CD4-positive, alpha-beta memory T cell (primary cell): Measurements from ENCODE around the gene DCAF12. TPM values are rescaled to one million over a fixed set of nuclear protein-coding genes. Genes with fewer than 3 reads are reported as not detected.
"Not testable (repeated sequence)": the region's sequence is repeated elsewhere in the genome, so short reads cannot be mapped to it uniquely, and the experiment has no call there.

ENCODE experiments used
- CTCF ChIA-PET: fragments of 350-600 bp; sonication (Branson Sonifier 250); formaldehyde crosslinking; loops from one replicate; lab custom pipeline; 2021; ENCODE audit warnings: inconsistent platforms; ENCODE audit not compliant: partially characterized antibody; lab: Charles Lee
- POLR2A ChIA-PET: fragments of 350-600 bp; sonication (Branson Sonifier 250); formaldehyde crosslinking; loops from one replicate; lab custom pipeline; 2021; ENCODE audit not compliant: partially characterized antibody; lab: Charles Lee
- DNase-seq, 5 donors: peaks; one replicate each; pipeline versions ENCODE4 v3.0.0 to v3.0.0-alpha.2; 2020 to 2022; ENCODE audit warnings: mixed read lengths in 1 of 5
- H3K27ac ChIP-seq: one replicate; pipeline ENCODE4 v1.7.0; 2013; ENCODE audit warnings: low read depth, low read length
- H3K27me3 ChIP-seq: 2 replicates; pipeline ENCODE4 v1.7.0; 2013; ENCODE audit warnings: mild to moderate bottlenecking, low read length, moderate library complexity; ENCODE audit not compliant: insufficient read depth
- H3K36me3 ChIP-seq: 2 replicates; pipeline ENCODE4 v1.7.0; 2013; ENCODE audit warnings: mild to moderate bottlenecking, low read length, moderate library complexity; ENCODE audit not compliant: insufficient read depth
- H3K4me1 ChIP-seq: 2 replicates; pipeline ENCODE4 v1.7.0; 2013; ENCODE audit warnings: mild to moderate bottlenecking, low read length, moderate library complexity; ENCODE audit not compliant: insufficient read depth
- H3K4me3 ChIP-seq, 2 donors: one replicate each; pipeline ENCODE4 v1.7.0; 2013; ENCODE audit warnings: low read length in 2 of 2, mild to moderate bottlenecking in 1 of 2
- H3K9me3 ChIP-seq, 2 donors: one replicate each; pipeline ENCODE4 v1.7.0; 2013; ENCODE audit warnings: low read length in 2 of 2, control low read depth in 1 of 2; ENCODE audit not compliant: control insufficient read depth in 1 of 2
- H3K27ac Mint-ChIP-seq, 7 donors: one replicate each; pipeline ENCODE4 v1.8.0; 2020 to 2021; ENCODE audit warnings: mixed read lengths in 7 of 7, mild to moderate bottlenecking in 6 of 7, inconsistent platforms in 3 of 7, moderate library complexity in 3 of 7
- H3K27me3 Mint-ChIP-seq, 2 donors: one replicate each; pipeline ENCODE4 v1.8.0; 2020 to 2021; ENCODE audit warnings: mixed read lengths in 2 of 2
- H3K36me3 Mint-ChIP-seq, 2 donors: one replicate each; pipeline ENCODE4 v1.8.0; 2020 to 2021; ENCODE audit warnings: mixed read lengths in 2 of 2, inconsistent platforms in 1 of 2, mild to moderate bottlenecking in 1 of 2
- H3K4me1 Mint-ChIP-seq, 4 donors: one replicate each; pipeline ENCODE4 v1.8.0; 2020 to 2021; ENCODE audit warnings: mixed read lengths in 4 of 4, mild to moderate bottlenecking in 1 of 4
- H3K4me3 Mint-ChIP-seq, 8 donors: one replicate each; pipeline ENCODE4 v1.8.0; 2020 to 2021; ENCODE audit warnings: mixed read lengths in 8 of 8, mild to moderate bottlenecking in 7 of 8, moderate library complexity in 6 of 8, inconsistent platforms in 3 of 8
- H3K9me3 Mint-ChIP-seq, 8 donors: one replicate each; pipeline ENCODE4 v1.8.0; 2020 to 2021; ENCODE audit warnings: mixed read lengths in 8 of 8, mild to moderate bottlenecking in 5 of 8, inconsistent platforms in 3 of 8, moderate library complexity in 1 of 8
- intact Hi-C: fragments of 100-400 bp; cut with micrococcal nuclease; formaldehyde crosslinking; loops from one replicate; pipeline ENCODE4 v1.15.1; 2023
- polyA plus RNA-seq, 2 donors: library from polyadenylated mRNA; unstranded; fragments of 300-500 nt; fragmentation: Illumina TruSeq; gene quantifications; one replicate each; pipeline ENCODE4 v1.2.3, GENCODE V29; 2021
- total RNA-seq, 2 experiments: library from RNA; stranded (reverse); gene quantifications; one replicate each; pipeline ENCODE4 v1.2.3, GENCODE V29; 2021

The DCAF12 gene
- total and polyA plus RNA-seq, 4 experiments from 2014 or later, result 13.0 to 31.0 (median 24.5) TPM

GRCh38 chr9:34048727-34049629 lies 77.5 kb downstream of the DCAF12 start, which contains the start of gene UBAP2:
TSS of gene UBAP2 (minus strand) at chr9:34048887. CDS start at chr9:34017148, 31,739 bp downstream.
- Histone ChIP-seq H3K4me1 (peaks cover 27% of the 10 kb centered on the region), H3K27me3 (no peaks in the 10 kb centered on the region), H3K27ac (peak within 1 kb of the TSS; percentile 88), H3K36me3 (no peaks in the 10 kb centered on the region), H3K9me3 (no peaks in the 10 kb centered on the region), H3K4me3 (peak within 1 kb of the TSS; percentile 90 to 100)
- ChIA-PET POLR2A (interaction anchor here (0.6 to 2.5 kb wide), 11 partner anchors 13 to 572 kb away, joined by 3 to 12 read pairs (median 5); partner anchors contain the start of genes DCAF12, DCTN3, MYORG and UBAP1), CTCF (interaction anchor here (2.0 to 2.5 kb wide), 2 partner anchors 25 to 235 kb away, joined by 7 to 11 read pairs; no protein-coding TSS in a partner anchor)
- intact Hi-C loops, result loop anchor here (1.0 to 10.0 kb wide), 9 partner anchors 37 to 784 kb away; partner anchors contain the start of genes BAG1, CHMP5, DCAF12 and DNAI1
- peaks cover 0 to 9% (median 0%) of the 10 kb centered on the region in 8 donors for H3K9me3 Mint-ChIP-seq
- peak within 1 kb of the TSS; percentile 98 to 100 (median 99) for H3K27ac Mint-ChIP-seq
- peak within 1 kb of the TSS; percentile 95 to 99 (median 98) for H3K4me3 Mint-ChIP-seq
- peaks cover 0 to 12% of the 10 kb centered on the region in 2 donors for H3K36me3 Mint-ChIP-seq
- DNase-seq, result peak; percentile 97 to 99 (median 97)
- H3K27me3 Mint-ChIP-seq, result no peaks in the 10 kb centered on the region
- H3K4me1 Mint-ChIP-seq, result peaks cover 23 to 43% (median 31%) of the 10 kb centered on the region in 4 donors

- H3K27me3 Mint-ChIP-seq, result no peaks in the 10 kb centered on the region
- Histone ChIP-seq H3K36me3 (no peaks in the 10 kb centered on the region), H3K9me3 (no peaks in the 10 kb centered on the region), H3K27me3 (no peaks in the 10 kb centered on the region), H3K4me3 (peak overlapping the region; percentile 83 to 90), H3K4me1 (peaks cover 27% of the 10 kb centered on the region), H3K27ac (peak overlapping the region; percentile 88)
- intact Hi-C loops, result loop anchor here (1.0 to 10.0 kb wide), 6 partner anchors 36 to 783 kb away; partner anchors contain the start of genes BAG1, CHMP5, DNAI1 and FAM219A
- H3K36me3 Mint-ChIP-seq, result peaks cover 0 to 12% of the 10 kb centered on the region in 2 donors
- ChIA-PET CTCF (interaction anchor here (2.0 to 2.5 kb wide), 2 partner anchors 26 to 234 kb away, joined by 7 to 11 read pairs; no protein-coding TSS in a partner anchor), POLR2A (interaction anchor here (0.6 to 2.5 kb wide), 12 partner anchors 12 to 572 kb away, joined by 3 to 12 read pairs (median 4); partner anchors contain the start of genes DCAF12, DCTN3 and MYORG)
- H3K4me3 Mint-ChIP-seq, result peak overlapping the region; percentile 95 to 99 (median 98)
- H3K9me3 Mint-ChIP-seq, result peaks cover 0 to 9% (median 0%) of the 10 kb centered on the region in 8 donors
- peak overlapping the region; percentile 98 to 100 (median 99) for H3K27ac Mint-ChIP-seq
- peaks cover 23 to 43% (median 31%) of the 10 kb centered on the region in 4 donors for H3K4me1 Mint-ChIP-seq
- peak in 2 of 5 donors; percentile 39 to 74 for DNase-seq
Measured at GRCh38 chr9:34047864-34048726, 78.4 kb downstream of the DCAF12 start.

DNA sequence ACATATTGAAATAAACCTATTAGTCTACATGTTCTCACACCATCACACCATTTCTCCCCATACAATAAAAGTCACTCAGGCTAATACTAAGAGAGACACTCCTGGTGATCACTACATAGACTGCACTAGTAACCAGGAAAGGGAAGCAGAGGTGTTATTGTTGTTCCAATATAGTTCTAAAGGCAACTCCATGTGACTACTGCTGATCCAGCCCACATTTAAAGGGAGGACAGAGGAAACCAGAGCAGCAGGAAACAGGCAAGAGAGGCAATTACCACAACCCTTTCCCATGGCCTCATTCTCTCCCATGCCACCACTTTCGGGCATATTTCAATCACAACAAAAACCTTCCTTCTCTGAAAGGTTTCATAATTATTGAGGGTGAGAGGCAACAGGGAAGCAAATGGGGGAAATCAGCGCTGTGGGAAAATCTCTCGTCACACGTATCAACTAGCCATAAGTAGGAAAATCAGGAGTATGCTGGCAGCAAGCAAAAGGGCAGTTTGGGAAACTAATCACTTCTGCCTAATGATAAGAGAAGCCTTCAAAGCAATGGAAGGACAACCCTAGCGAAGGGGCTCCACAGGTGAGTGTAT lies 79.6 kb downstream of the DCAF12 start:
- POLR2A ChIA-PET, result interaction anchor here (1.3 to 2.0 kb wide), 2 partner anchors 20 to 36 kb away, joined by 3 to 5 read pairs; no protein-coding TSS in a partner anchor
- H3K36me3 Mint-ChIP-seq, result peaks cover 0 to 12% of the 10 kb centered on the region in 2 donors
- H3K27me3 Mint-ChIP-seq, result no peaks in the 10 kb centered on the region
- H3K4me3 ChIP-seq, result no peak overlapping the region
- H3K27ac ChIP-seq, result no peak overlapping the region
- peak in 1 of 5 donors; percentile 17 for DNase-seq
- no peaks in the 10 kb centered on the region for H3K27me3 ChIP-seq
- intact Hi-C loops, result loop anchor here (5.0 to 10.0 kb wide), 4 partner anchors 35 to 782 kb away; partner anchors contain the start of genes BAG1, CHMP5, DNAI1 and FAM219A
- H3K4me1 ChIP-seq, result peaks cover 27% of the 10 kb centered on the region
- no peaks in the 10 kb centered on the region for H3K36me3 ChIP-seq
- peaks cover 0 to 9% (median 0%) of the 10 kb centered on the region in 8 donors for H3K9me3 Mint-ChIP-seq
- H3K9me3 ChIP-seq, result no peaks in the 10 kb centered on the region
- H3K4me1 Mint-ChIP-seq, result peaks cover 23 to 43% (median 32%) of the 10 kb centered on the region in 4 donors
- peak overlapping the region; percentile 64 to 98 (median 75) for H3K27ac Mint-ChIP-seq
- H3K4me3 Mint-ChIP-seq, result peak overlapping the region; percentile 64 to 99 (median 96)
- CTCF ChIA-PET, result no interaction called here

GRCh38 chr9:34045903-34046302 lies 80.6 kb downstream of the DCAF12 start:
- Mint-ChIP-seq H3K4me1 (peaks cover 23 to 43% (median 32%) of the 10 kb centered on the region in 4 donors), H3K36me3 (peaks cover 0 to 14% of the 10 kb centered on the region in 2 donors), H3K27me3 (no peaks in the 10 kb centered on the region), H3K4me3 (peak overlapping the region in 3 of 8 donors; percentile 1 to 37 (median 7)), H3K9me3 (peaks cover 0 to 9% (median 0%) of the 10 kb centered on the region in 8 donors), H3K27ac (peak overlapping the region in 3 of 7 donors; percentile 6 to 33 (median 16))
- Histone ChIP-seq H3K27me3 (no peaks in the 10 kb centered on the region), H3K4me3 (no peak overlapping the region), H3K4me1 (peaks cover 27% of the 10 kb centered on the region), H3K9me3 (no peaks in the 10 kb centered on the region), H3K36me3 (no peaks in the 10 kb centered on the region), H3K27ac (no peak overlapping the region)
- CTCF ChIA-PET, result no interaction called here
- intact Hi-C loops, result loop anchor here (5.0 to 10.0 kb wide), 4 partner anchors 34 to 781 kb away; partner anchors contain the start of genes BAG1, CHMP5, DNAI1 and FAM219A
- no peak for DNase-seq
- POLR2A ChIA-PET, result no interaction called here

DNA sequence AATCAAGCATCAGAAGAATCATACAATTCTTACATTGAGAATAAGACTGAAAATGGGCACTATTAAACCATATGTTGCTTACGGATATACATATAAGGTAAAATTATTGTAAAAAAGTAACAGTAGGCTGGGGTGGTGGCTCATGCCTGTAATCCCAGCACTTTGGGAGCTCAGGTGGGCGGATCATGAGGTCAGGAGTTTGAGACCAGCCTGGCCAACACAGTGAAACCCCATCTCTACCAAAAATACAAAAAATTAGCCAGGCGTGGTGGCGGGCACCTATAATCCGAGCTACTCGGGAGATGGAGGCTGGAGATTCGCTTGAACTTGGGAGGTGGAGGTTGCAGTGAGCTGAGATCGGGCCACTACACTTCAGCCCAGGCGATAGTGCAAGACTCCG lies 84.4 kb downstream of the DCAF12 start:
- H3K9me3 Mint-ChIP-seq, H3K4me1 ChIP-seq, H3K4me3 Mint-ChIP-seq, POLR2A ChIA-PET, H3K27ac ChIP-seq, CTCF ChIA-PET, H3K9me3 ChIP-seq, H3K36me3 ChIP-seq, H3K27me3 ChIP-seq, H3K36me3 Mint-ChIP-seq, H3K27me3 Mint-ChIP-seq, H3K4me3 ChIP-seq, DNase-seq: not testable (repeated sequence)
- peak overlapping the region in 1 of 7 donors; percentile 73 for H3K27ac Mint-ChIP-seq
- peaks cover 10 to 22% (median 12%) of the 10 kb centered on the region in 4 donors for H3K4me1 Mint-ChIP-seq
- intact Hi-C loops, result loop anchor here (10.0 kb wide), 1 partner anchor 777 kb away; the partner anchor contains the start of genes BAG1 and CHMP5

DNA sequence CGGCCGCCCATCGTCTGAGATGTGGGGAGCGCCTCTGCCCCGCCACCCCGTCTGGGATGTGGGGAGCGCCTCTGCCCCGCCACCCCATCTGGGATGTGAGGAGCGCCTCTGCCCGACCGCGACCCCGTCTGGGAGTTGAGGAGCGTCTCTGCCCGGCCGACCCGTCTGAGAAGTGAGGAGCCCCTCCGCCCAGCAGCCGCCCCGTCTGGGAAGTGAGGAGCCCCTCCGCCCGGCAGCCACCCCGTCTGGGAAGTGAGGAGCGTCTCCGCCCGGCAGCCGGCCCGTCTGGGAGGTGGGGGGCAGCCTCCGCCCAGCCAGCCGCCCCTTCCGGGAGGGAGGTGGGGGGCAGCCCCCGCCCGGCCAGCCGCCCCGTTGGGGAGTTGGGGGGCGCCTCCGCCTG lies 87.6 kb downstream of the DCAF12 start:
- H3K4me1 ChIP-seq, H3K27ac ChIP-seq, H3K9me3 Mint-ChIP-seq, intact Hi-C loops, H3K4me3 Mint-ChIP-seq, H3K27ac Mint-ChIP-seq, H3K36me3 ChIP-seq, H3K4me3 ChIP-seq, POLR2A ChIA-PET, CTCF ChIA-PET, H3K27me3 Mint-ChIP-seq, H3K27me3 ChIP-seq, H3K9me3 ChIP-seq, DNase-seq, H3K36me3 Mint-ChIP-seq: not testable (repeated sequence)
- H3K4me1 Mint-ChIP-seq, result peaks cover 9 to 23% (median 13%) of the 10 kb centered on the region in 4 donors
